Stimulated activated naive CD8-positive, alpha-beta T cell treated with anti-CD3 and anti-CD28 coated beads, Interleukin-15, Interleukin-2, amounts not matched to agents 100 U/mL and 50 U/mL, for 24 hours (primary cell): ENCODE results near the gene KRTAP29-1.

Experiments
- ATAC-seq: fragments of 150-1000 bp; cut with Tn5 transposase; one replicate; pipeline ENCODE4 v1.10.0; 2021
- DNase-seq: peaks from one replicate; pipeline ENCODE4 v3.0.0; 2021

KRTAP29-1 gene

GRCh38 chr17:41327411-41328120, 24.9 kb upstream of the KRTAP29-1 start:
- ATAC-seq (no peak), DNase-seq (no peak)

DNA sequence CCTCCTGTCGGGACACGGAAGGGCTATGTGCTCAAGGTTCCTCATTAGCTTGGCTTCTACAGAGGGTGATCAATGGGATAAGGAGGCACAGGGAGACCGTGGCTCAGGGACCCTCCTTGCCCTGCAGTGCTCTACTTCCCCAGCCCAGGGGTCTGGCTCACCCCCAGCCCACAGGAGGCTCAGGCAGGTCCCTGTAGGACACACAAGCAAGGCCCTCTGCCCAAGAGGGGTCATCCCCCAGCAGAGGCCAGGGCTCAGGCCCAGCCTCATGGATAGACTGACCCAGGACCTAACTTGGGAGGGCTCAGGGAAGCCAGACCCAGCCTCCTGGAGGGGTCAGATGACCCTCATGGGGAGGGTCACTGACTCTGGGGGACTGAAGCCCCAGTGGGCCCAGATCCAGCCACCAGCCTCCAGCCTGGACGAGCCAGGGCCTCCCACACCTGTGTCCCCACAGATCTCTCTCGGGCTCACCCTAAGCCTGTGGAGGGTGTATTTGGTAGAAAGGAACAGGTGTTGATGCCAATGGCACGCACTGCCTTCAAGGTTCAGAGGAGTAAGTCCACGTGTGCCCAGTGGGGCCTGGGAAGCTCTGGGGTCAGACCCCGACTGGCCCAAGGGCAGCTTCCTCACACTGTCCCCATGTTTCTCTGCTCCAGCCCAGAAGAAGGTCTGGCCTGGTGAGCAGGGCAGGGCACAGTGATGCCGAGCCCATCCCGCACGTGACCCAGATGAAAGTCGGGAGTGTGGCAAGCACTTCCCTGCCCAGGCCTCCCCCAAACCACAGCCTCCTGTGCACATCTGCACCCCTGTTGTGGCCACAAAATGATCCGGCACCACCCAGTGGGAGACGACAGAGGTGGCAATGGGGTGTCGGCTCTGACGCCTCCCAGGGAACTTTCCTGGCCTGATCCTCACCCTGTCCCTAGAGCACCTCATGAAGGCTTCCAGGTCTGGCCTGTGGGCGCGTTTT, 23.8 kb upstream of the KRTAP29-1 start:
- ATAC-seq (no peak), DNase-seq (no peak)

DNA sequence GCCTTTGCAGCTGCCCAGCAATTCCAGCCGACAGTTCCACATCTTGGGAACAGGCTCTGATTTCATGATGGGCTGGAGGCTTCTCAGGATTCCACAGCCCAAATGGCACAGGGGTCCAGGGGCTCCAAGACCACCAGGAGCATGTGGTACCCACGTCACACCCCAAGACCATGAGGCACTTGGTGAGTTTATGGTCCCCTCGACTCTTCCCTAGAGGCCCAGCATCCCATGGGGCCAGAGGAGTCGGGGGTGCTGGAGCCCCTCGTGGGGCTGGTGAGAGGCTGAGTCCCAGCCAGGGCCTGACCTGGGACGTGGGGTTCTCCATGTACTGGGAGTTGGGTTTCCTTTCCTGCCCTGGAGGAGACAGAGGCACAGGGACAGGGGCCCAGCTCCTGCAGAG, 23.0 kb upstream of the KRTAP29-1 start:
- DNase-seq (no peak), ATAC-seq (no peak)

DNA sequence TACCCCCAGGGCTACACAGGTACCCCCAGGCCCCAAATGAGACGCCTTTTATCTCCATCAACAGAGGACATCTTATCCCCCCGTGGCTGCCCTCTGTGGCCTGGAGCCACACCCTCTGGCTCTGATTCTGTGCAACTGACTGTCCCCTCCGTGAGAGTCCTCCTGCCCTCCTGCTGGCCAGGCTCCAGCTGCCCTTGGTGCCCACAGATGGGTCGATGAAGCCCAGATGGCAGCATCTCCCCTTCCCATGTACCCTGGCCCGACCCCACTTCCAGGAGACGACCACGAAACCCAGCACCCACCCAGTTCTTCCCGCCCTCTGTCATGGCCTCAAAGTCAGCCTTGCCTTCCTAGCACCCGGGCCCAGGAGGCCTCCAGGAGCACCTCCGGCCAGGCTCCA, 22.5 kb upstream of the KRTAP29-1 start:
- ATAC-seq (no peak), DNase-seq (no peak)

- no peak for DNase-seq
- ATAC-seq = no peak
Measured at GRCh38 chr17:41324180-41325075, 21.8 kb upstream of the KRTAP29-1 start.

GRCh38 chr17:41322903-41323895, 20.5 kb upstream of the KRTAP29-1 start:
- ATAC-seq (no peak), DNase-seq (no peak)

- no peak for DNase-seq
- peak; percentile 45 for ATAC-seq
Measured at GRCh38 chr17:41322094-41322902, 19.6 kb upstream of the KRTAP29-1 start.

DNA sequence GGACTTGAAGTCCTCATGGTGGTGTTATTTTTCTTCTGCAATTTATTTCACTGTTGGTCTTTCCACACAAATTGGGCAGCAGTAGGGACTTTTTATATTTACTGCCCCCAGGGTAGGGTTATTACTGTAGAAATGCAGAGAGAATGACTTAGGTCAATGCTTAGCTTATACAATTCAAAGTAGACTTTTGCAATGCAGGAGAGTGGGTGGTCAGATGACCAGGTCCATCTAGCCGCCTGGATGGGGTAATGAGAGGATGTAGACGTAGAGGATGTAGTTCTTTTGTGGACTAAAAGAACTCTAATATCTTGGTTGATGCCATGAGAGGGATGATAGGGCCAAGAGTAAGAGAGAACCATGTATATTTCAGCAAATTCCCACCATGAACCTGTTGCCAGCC, 15.6 kb upstream of the KRTAP29-1 start:
- DNase-seq (no peak), ATAC-seq (no peak)

DNA sequence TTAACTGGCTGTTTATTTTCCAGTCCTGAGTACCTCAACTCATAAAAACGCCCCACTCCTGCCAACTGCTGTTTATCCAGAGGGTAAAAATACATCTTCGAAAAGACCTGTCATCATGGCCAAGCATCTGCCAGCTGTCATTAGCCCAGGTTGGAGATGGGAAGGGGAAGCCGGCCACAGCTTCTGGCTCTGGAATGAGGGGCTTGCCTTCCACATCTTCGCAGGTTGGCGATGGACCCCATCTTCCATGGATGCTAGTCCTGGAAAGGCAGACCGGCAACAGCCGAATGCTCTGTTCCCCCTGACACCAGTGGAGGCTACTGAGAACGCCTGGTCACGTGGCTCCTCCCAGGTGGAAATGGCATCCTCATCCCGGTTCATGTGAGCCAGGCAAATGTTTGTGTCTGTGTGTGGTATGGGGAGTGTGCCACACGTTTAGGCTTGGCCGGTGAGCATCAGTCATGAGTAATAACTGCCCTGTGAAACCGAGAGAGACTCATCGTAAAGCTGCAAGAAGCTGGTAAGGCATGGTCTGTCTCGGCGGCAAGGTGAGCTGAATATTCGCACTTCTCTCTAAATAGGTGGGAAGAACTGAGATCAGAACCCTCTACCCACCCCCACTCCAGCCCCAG, 13.3 kb upstream of the KRTAP29-1 start:
- ATAC-seq (no peak), DNase-seq (no peak)

GRCh38 chr17:41315204-41315794, 12.6 kb upstream of the KRTAP29-1 start, which contains the start of gene KRTAP17-1:
Gene KRTAP17-1 (minus strand): TSS chr17:41315710. CDS start chr17:41315650, 60 bp downstream.
- ATAC-seq (no peak), DNase-seq (no peak)

- no peak for DNase-seq
Measured at GRCh38 chr17:41311111-41311510, 8.5 kb upstream of the KRTAP29-1 start.

DNA sequence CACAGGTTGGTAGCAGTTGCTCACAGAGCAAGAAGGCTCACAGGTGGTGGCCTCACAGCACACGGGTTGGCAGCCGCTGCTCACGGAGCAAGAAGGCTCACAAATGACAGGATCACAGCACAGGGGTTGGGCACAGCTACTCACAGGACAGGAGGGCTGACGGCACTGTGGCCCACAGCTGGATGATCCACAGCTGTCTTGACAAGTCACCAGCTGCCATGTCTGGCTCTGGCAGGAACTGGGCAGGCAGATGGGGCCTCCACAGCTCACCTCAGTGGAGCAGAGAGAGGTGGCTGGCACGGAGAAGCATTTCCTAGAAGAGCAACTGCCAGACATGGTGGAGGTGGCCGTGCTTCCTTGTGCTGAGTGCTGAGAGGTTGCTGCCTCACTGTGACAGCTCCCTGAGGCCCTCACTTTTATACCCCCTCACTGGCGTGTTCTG, 6.3 kb upstream of the KRTAP29-1 start, which contains the start of gene KRTAP16-1:
KRTAP16-1 (minus strand) TSS at position 392 of the 442 bp plus-strand sequence; CDS start at position 336, 56 bp downstream.
- peak; percentile 62 for ATAC-seq
- DNase-seq = peak; percentile 36

More at GRCh38 chr17:41311111-41311510, 8.5 kb upstream of the KRTAP29-1 start:
- ATAC-seq = no peak

DNA sequence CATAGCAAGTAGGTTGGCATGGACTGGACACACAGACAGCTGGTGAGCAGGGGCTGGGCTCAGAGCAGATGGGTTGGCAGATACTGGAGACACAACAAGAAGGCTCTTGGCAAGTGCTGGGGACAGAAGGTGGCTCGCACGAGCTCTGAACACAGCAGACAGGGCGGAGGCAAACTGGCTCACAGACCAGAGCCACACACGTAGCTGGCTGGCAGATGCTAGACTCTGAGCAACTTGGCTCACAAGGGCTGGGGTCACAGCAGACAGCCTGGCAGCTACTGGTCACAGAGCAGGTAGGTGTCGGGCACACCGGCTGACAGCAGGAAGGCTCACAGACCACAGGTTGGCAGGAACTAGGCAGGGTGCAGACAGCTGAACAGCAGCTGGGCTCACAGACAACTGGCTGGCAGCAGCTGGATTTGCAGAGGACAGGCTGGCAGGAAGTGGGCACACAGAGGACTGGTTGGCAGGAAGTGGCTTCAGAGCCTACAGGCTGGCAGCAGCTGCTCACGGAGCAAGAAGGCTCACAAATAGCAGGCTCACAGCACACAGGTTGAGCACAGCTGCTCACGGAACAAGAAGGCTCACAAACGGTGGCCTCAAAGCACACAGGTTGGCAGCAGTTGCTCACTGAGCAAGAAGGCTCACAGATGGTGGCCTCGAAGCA, 5.7 kb upstream of the KRTAP29-1 start:
- ATAC-seq = peak; percentile 77
- DNase-seq = peak; percentile 54

DNA sequence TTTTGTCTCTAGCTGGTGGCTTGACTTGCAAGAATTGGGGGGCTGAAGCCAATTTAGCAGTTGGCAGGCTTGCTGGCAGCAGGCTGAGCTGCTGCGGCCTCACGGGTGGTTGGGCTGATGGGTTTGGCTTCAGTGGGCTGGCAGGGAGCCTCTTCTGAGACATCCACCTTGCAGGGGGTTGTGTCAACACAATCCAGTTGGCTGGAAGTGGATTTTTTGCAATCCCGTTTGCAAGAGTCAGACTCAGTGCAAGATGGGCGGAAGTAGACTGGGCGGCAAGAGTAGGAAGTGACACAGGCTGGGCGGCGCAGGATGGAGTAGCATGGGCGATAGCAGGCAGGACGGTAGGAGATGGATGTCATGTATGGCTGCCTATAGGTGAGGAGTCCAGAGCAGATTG, 5.0 kb upstream of the KRTAP29-1 start:
- DNase-seq (no peak), ATAC-seq (no peak)

GRCh38 chr17:41304091-41304490, 1.4 kb upstream of the KRTAP29-1 start:
- no peak for DNase-seq

GRCh38 chr17:41302981-41303380, 330 bp upstream of the KRTAP29-1 start:
- DNase-seq = no peak
- ATAC-seq = no peak

More at GRCh38 chr17:41304091-41304490, 1.4 kb upstream of the KRTAP29-1 start:
- no peak for ATAC-seq

- DNase-seq (no peak), ATAC-seq (no peak)
Measured at GRCh38 chr17:41301204-41301790, 1.4 kb downstream of the KRTAP29-1 start.
